GM12878 (cell line): ENCODE measurements around the gene DDX49. TPM values are rescaled to one million over a fixed set of nuclear protein-coding genes. Genes with fewer than 3 reads are reported as not detected.

Experiments used
- ATAC-seq: fragments of 200-7000 bp; cut with Tn5 transposase; 3 replicates; pipeline ENCODE4 v1.9.1; 2020; ENCODE audit warnings: mild to moderate bottlenecking, moderate library complexity
- BruUV-seq: library from RNA; stranded (reverse); fragments of 400-500 nt; replicated peaks from 2 replicates; lab custom pipeline; 2021; lab: Mats Ljungman, UMichigan
- CTCF ChIA-PET: fragments of 300-600 bp; sonication (Branson Sonifier 250); formaldehyde crosslinking; extraction: SDS; loops from one replicate; lab custom pipeline; 2021; ENCODE audit warnings: inconsistent platforms; lab: Yijun Ruan, JAX
- POLR2A ChIA-PET: fragments of 350-600 bp; formaldehyde crosslinking; extraction: SDS; loops from one replicate; lab custom pipeline; 2021; ENCODE audit warnings: inconsistent platforms; lab: Charles Lee
- RAD21 ChIA-PET: fragments of 300-600 bp; sonication (Branson Sonifier 250); formaldehyde crosslinking; loops from one replicate; lab custom pipeline; 2023; ENCODE audit warnings: antibody characterized with exemption; ENCODE audit not compliant: unreplicated experiment; lab: Charles Lee
- SMC1A ChIA-PET: fragments of 300-600 bp; sonication (Branson Sonifier 250); formaldehyde crosslinking; loops from one replicate; lab custom pipeline; 2023; ENCODE audit not compliant: unreplicated experiment, uncharacterized antibody; lab: Charles Lee
- DNase-seq: peaks from one replicate; pipeline ENCODE4 v3.0.0-alpha.2; 2011; ENCODE audit warnings: low read depth, low spot score
- FAIRE-seq: peaks from 3 replicates; lab custom pipeline; 2011; peaks lifted over from hg19 to GRCh38; lab: Jason Lieb, UNC
- H2AFZ ChIP-seq: 2 replicates; pipeline ENCODE4 v1.6.0; 2011; ENCODE audit warnings: low read depth, low read length, control low read depth; ENCODE audit not compliant: control insufficient read depth
- H3K27ac ChIP-seq: 2 replicates; pipeline ENCODE4 v1.5.1; 2011; ENCODE audit warnings: control low read depth; ENCODE audit not compliant: control insufficient read depth, insufficient read depth
- H3K27me3 ChIP-seq, 2 experiments: replicated peaks in 1 of 2; 2 replicates each; pipeline versions ENCODE4 v1.6.0 to v1.6.1; 2011; ENCODE audit warnings: low read length in 1 of 2; ENCODE audit not compliant: control insufficient read depth in 2 of 2, insufficient read depth in 2 of 2
- H3K36me3 ChIP-seq, 2 experiments: 2 replicates each; pipeline ENCODE4 v1.5.1; 2011; ENCODE audit warnings: low read length in 1 of 2; ENCODE audit not compliant: control insufficient read depth in 2 of 2, insufficient read depth in 2 of 2
- H3K4me1 ChIP-seq: 2 replicates; pipeline ENCODE4 v1.6.1; 2011; ENCODE audit warnings: mild to moderate bottlenecking, low read length, moderate library complexity, mixed read lengths; ENCODE audit not compliant: control insufficient read depth, insufficient read depth
- H3K4me2 ChIP-seq: 2 replicates; pipeline ENCODE4 v1.6.0; 2011; ENCODE audit warnings: control low read depth; ENCODE audit not compliant: control insufficient read depth, insufficient read depth
- H3K4me3 ChIP-seq: fragments of 200-600 bp; sonication (generic); 2 replicates; pipeline ENCODE4 v1.5.1; 2016
- H3K79me2 ChIP-seq: 2 replicates; pipeline ENCODE4 v1.6.0; 2011; ENCODE audit warnings: low read length; ENCODE audit not compliant: control insufficient read depth, insufficient read depth
- H3K9ac ChIP-seq: 2 replicates; pipeline ENCODE4 v1.8.0; 2011; ENCODE audit warnings: low read length, control low read depth, mixed read lengths; ENCODE audit not compliant: control insufficient read depth, insufficient read depth
- H3K9me3 ChIP-seq: replicated peaks from 3 replicates; pipeline ENCODE4 v1.5.1; 2011; ENCODE audit warnings: mild to moderate bottlenecking, low read length; ENCODE audit not compliant: control insufficient read depth, insufficient read depth
- H4K20me1 ChIP-seq: 2 replicates; pipeline ENCODE4 v1.6.0; 2011; ENCODE audit not compliant: control insufficient read depth, insufficient read depth
- BACH1 ChIP-seq: fragments of 450-650 bp; IDR thresholded peaks from 2 replicates; pipeline ENCODE4 v1.6.1; 2017; ENCODE audit warnings: mild to moderate bottlenecking, borderline replicate concordance
- CBX3 ChIP-seq: fragments of 200-600 bp; sonication (generic); IDR thresholded peaks from 2 replicates; pipeline ENCODE4 v1.6.1; 2016; ENCODE audit warnings: low read depth, borderline replicate concordance
- EZH2 ChIP-seq: IDR thresholded peaks from 2 replicates; pipeline ENCODE4 v1.6.1; 2012; ENCODE audit warnings: low read depth, mild to moderate bottlenecking, control low read depth, inconsistent platforms, low read length, borderline replicate concordance; ENCODE audit not compliant: control insufficient read depth
- FOS ChIP-seq: IDR thresholded peaks from 3 replicates; pipeline ENCODE4 v1.6.1; 2011; ENCODE audit warnings: borderline replicate concordance; ENCODE audit not compliant: insufficient read length; ENCODE audit errors: extremely low read depth
- FOXM1 ChIP-seq: IDR thresholded peaks from 2 replicates; pipeline ENCODE4 v1.6.1; 2012; ENCODE audit warnings: low read depth, mild to moderate bottlenecking, inconsistent platforms, low read length, moderate library complexity
- IKZF1 ChIP-seq: fragments of 450-650 bp; conservative IDR thresholded peaks from 2 replicates; pipeline ENCODE4 v1.6.1; 2017; ENCODE audit warnings: antibody characterized with exemption, mild to moderate bottlenecking
- KDM1A ChIP-seq: fragments of 200-600 bp; sonication (generic); IDR thresholded peaks from 2 replicates; pipeline ENCODE4 v1.6.1; 2016; ENCODE audit warnings: borderline replicate concordance
- MEF2A ChIP-seq: IDR thresholded peaks from 2 replicates; pipeline ENCODE4 v1.6.1; 2011; ENCODE audit warnings: low read depth, mild to moderate bottlenecking, low read length, moderate library complexity; ENCODE audit not compliant: insufficient read depth
- MLLT1 ChIP-seq: fragments of 450-650 bp; IDR thresholded peaks from 2 replicates; pipeline ENCODE4 v1.6.1; 2016; ENCODE audit warnings: mild to moderate bottlenecking
- PAX8 ChIP-seq: fragments of 450-650 bp; IDR thresholded peaks from 2 replicates; pipeline ENCODE4 v1.6.1; 2017; ENCODE audit warnings: mild to moderate bottlenecking, moderate library complexity
- RAD51 ChIP-seq: fragments of 450-650 bp; IDR thresholded peaks from 2 replicates; pipeline ENCODE4 v1.6.1; 2016; ENCODE audit warnings: moderate library complexity, mild to moderate bottlenecking, inconsistent platforms
- RELB ChIP-seq: fragments of 450-650 bp; IDR thresholded peaks from 2 replicates; pipeline ENCODE4 v1.6.1; 2017; ENCODE audit warnings: low read depth, mild to moderate bottlenecking, moderate library complexity
- USF1 ChIP-seq: IDR thresholded peaks from 2 replicates; pipeline ENCODE4 v1.6.1; 2011; ENCODE audit warnings: borderline replicate concordance, low read depth, mild to moderate bottlenecking, moderate library complexity, mixed read lengths, low read length; ENCODE audit not compliant: insufficient read depth; ENCODE audit errors: extremely low read length
- WRNIP1 ChIP-seq: IDR thresholded peaks from 2 replicates; pipeline ENCODE4 v1.6.1; 2011; ENCODE audit warnings: low read depth, low read length, improper control_type of control experiment, borderline replicate concordance
- WGBS: methylation state at CpG from one replicate; pipeline ENCODE4 v1.1.6; 2016; ENCODE audit warnings: low lambda C conversion rate; ENCODE audit not compliant: insufficient replicate concordance, insufficient coverage; ENCODE audit errors: missing lambda C conversion rate; 5-methylcytosine and 5-hydroxymethylcytosine counted together
- in situ Hi-C: fragments of 300-500 bp; cut with MboI; formaldehyde crosslinking; loops from 9 replicates; pipeline ENCODE4 v1.14.3; 2018; ENCODE audit warnings: mixed read lengths
- intact Hi-C: fragments of 100-400 bp; cut with micrococcal nuclease; formaldehyde crosslinking; loops from one replicate; pipeline ENCODE4 v1.14.2; 2022; ENCODE audit not compliant: unreplicated experiment
- polyA plus RNA-seq, 11 experiments: library from polyadenylated mRNA; depleted of rRNA in 4 of 11; unstranded in 6 of 11; stranded (reverse) in 5 of 11; fragments of >200 nt; fragmentation: Nextera tagmentation in 4 of 11; fragmentation: Illumina TruSeq in 1 of 11; extraction: Ambion mirVana in 4 of 11; extraction: Trizol in 1 of 11; gene quantifications; 1 replicate in 1 of 11; 2 replicates in 10 of 11; pipeline versions ENCODE4 v1.2.1 to v1.2.3, GENCODE V29; 2011 to 2016; ENCODE audit warnings: inconsistent platforms in 2 of 11, missing spikeins in 2 of 11, low read depth in 1 of 11
- total RNA-seq, 4 experiments: library from RNA; depleted of rRNA in 3 of 4; stranded (reverse); fragments of >200 nt in 3 of 4; fragmentation: Illumina TruSeq in 1 of 4; extraction: Trizol in 1 of 4; gene quantifications; 2 replicates each; pipeline versions ENCODE4 v1.2.1 to v1.2.3, GENCODE V29; 2013 to 2021

Gene DDX49
- total and polyA plus RNA-seq, 10 of the 15 experiments (the other 5 are each of a cell fraction or from before 2014, with no cell fraction given) = 0.58 to 102 (median 48.1) TPM

- intact Hi-C loops = no loop called here
- no peak overlapping the region for H2AFZ ChIP-seq
- POLR2A ChIA-PET = no interaction called here
- no peak for FAIRE-seq
- TF ChIP-seq BACH1 (no peak), PAX8 (no peak), FOXM1 (no peak), USF1 (no peak), MEF2A (no peak), EZH2 (no peak), WRNIP1 (no peak), MLLT1 (no peak), FOS (no peak), KDM1A (no peak), RAD51 (no peak), CBX3 (no peak), RELB (no peak), IKZF1 (no peak)
- in situ Hi-C loops = no loop called here
- H3K27me3 ChIP-seq = no peaks in the 10 kb centered on the region
- H3K27ac ChIP-seq = no peak overlapping the region
- no peaks in the 10 kb centered on the region for H3K9me3 ChIP-seq
- no peak for DNase-seq
- SMC1A ChIA-PET = interaction anchor here (1.1 kb wide), 1 partner anchor 10 kb away, joined by 3 read pairs; no protein-coding TSS in a partner anchor
- no peaks in the 10 kb centered on the region for H4K20me1 ChIP-seq
- no peak for ATAC-seq
- no peak overlapping the region for H3K4me3 ChIP-seq
- H3K36me3 ChIP-seq = no peaks in the 10 kb centered on the region
- CTCF ChIA-PET = no interaction called here
- BruUV-seq = no TSS peak
- RAD21 ChIA-PET = no interaction called here
- no peaks in the 10 kb centered on the region for H3K4me1 ChIP-seq
- H3K9ac ChIP-seq = no peak overlapping the region
- no peak overlapping the region for H3K4me2 ChIP-seq
- no peaks in the 10 kb centered on the region for H3K79me2 ChIP-seq
- WGBS = 21% methylated on average over 3 of the region's 3 CpGs
Observed at GRCh38 chr19:18954094-18954493, 34.6 kb downstream of the DDX49 start.
